C4-2B (cell line): ENCODE measurements around the gene EPHA7.

Experiments used
- CTCF ChIP-seq: fragments of 450-650 bp; conservative IDR thresholded peaks from 2 replicates; pipeline ENCODE4 v1.5.1; 2017; ENCODE audit warnings: mild to moderate bottlenecking
- ZFX ChIP-seq: fragments of 450-650 bp; IDR thresholded peaks from 2 replicates; pipeline ENCODE4 v1.6.1; 2017

GRCh38 chr6:93243231-93243778 is 176.1 kb downstream of the EPHA7 start:
- TF ChIP-seq ZFX (no peak), CTCF (no peak)
